ENCODE measurements around the gene NRXN3. TPM values are rescaled to one million over a fixed set of nuclear protein-coding genes. Genes with fewer than 3 reads are reported as not detected.

The NRXN3 gene
- total RNA-seq, 6 experiments from 2014 or later, result 0.07 to 0.28 (median 0.11) TPM; not detected in 2

GRCh38 chr14:79177106-79177505 lies 1006.9 kb downstream of the NRXN3 start:
- no peaks in the 10 kb centered on the region for H3K36me3 Mint-ChIP-seq (ENCODE audit: low read depth)
- TF ChIP-seq CTCF (IDR thresholded peaks at IDR 0.05), result no peak
- no peaks in the 10 kb centered on the region; the same call in 1 of the 2 replicates for H3K9me3 Mint-ChIP-seq
- no peaks in the 10 kb centered on the region for H3K4me1 Mint-ChIP-seq (ENCODE audit: low read depth)
- DNase-seq, result no peak
- no peak overlapping the region for H3K27ac Mint-ChIP-seq
- peaks cover 2% of the 10 kb centered on the region; the same call in 1 of the 2 replicates for H3K27me3 Mint-ChIP-seq (ENCODE audit: insufficient read depth)
- no peak overlapping the region for H3K4me3 Mint-ChIP-seq

- TF ChIP-seq CTCF (IDR thresholded peaks at IDR 0.05), result no peak
- Mint-ChIP-seq H3K9me3 (no peaks in the 10 kb centered on the region; the same call in 1 of the 2 replicates), H3K36me3 (ENCODE audit: low read depth) (no peaks in the 10 kb centered on the region), H3K4me3 (no peak overlapping the region), H3K27ac (no peak overlapping the region), H3K4me1 (ENCODE audit: low read depth) (no peaks in the 10 kb centered on the region), H3K27me3 (ENCODE audit: insufficient read depth) (peaks cover 2% of the 10 kb centered on the region; the same call in 1 of the 2 replicates)
- no peak for DNase-seq
Observed at GRCh38 chr14:79178719-79179118, 1008.5 kb downstream of the NRXN3 start.

- TF ChIP-seq CTCF (IDR thresholded peaks at IDR 0.05), result no peak
- Mint-ChIP-seq H3K4me1 (ENCODE audit: low read depth) (no peaks in the 10 kb centered on the region), H3K27me3 (ENCODE audit: insufficient read depth) (peaks cover 2% of the 10 kb centered on the region; the same call in 1 of the 2 replicates), H3K9me3 (no peaks in the 10 kb centered on the region; the same call in 1 of the 2 replicates), H3K36me3 (ENCODE audit: low read depth) (no peaks in the 10 kb centered on the region), H3K4me3 (no peak overlapping the region), H3K27ac (no peak overlapping the region)
- DNase-seq, result no peak
Observed at GRCh38 chr14:79179985-79180384, 1009.8 kb downstream of the NRXN3 start.

GRCh38 chr14:79180656-79181055 lies 1010.5 kb downstream of the NRXN3 start:
- H3K9me3 Mint-ChIP-seq, result peaks cover under 1% of the 10 kb centered on the region; the same call in 1 of the 2 replicates

GRCh38 chr14:79186523-79186922 lies 1016.4 kb downstream of the NRXN3 start:
- Mint-ChIP-seq H3K27ac (no peak overlapping the region), H3K36me3 (ENCODE audit: low read depth) (no peaks in the 10 kb centered on the region), H3K27me3 (ENCODE audit: insufficient read depth) (no peaks in the 10 kb centered on the region), H3K4me1 (ENCODE audit: low read depth) (no peaks in the 10 kb centered on the region), H3K9me3 (peaks cover 4% of the 10 kb centered on the region), H3K4me3 (no peak overlapping the region)
- TF ChIP-seq CTCF (IDR thresholded peaks at IDR 0.05), result no peak
- no peak for DNase-seq

More at GRCh38 chr14:79180656-79181055, 1010.5 kb downstream of the NRXN3 start:
- Mint-ChIP-seq H3K27ac (no peak overlapping the region), H3K27me3 (ENCODE audit: insufficient read depth) (peaks cover 2% of the 10 kb centered on the region; the same call in 1 of the 2 replicates), H3K4me1 (ENCODE audit: low read depth) (no peaks in the 10 kb centered on the region), H3K4me3 (no peak overlapping the region), H3K36me3 (ENCODE audit: low read depth) (no peaks in the 10 kb centered on the region)
- DNase-seq, result no peak
- TF ChIP-seq CTCF (IDR thresholded peaks at IDR 0.05), result no peak
